Esophagus muscularis mucosa (tissue), 4 donors: Measurements from ENCODE around the gene ADCY5. TPM values are rescaled to one million over a fixed set of nuclear protein-coding genes. Genes with fewer than 3 reads are reported as not detected.

Experiments used
- DNase-seq: peaks from one replicate; pipeline ENCODE4 v3.0.0-alpha.2; 2017; ENCODE audit errors: extremely low spot score
- H3K27ac ChIP-seq, 4 donors: fragments of 200-600 bp; sonication (generic); replicated peaks in 1 of 4; 1 replicate in 3 of 4; 2 replicates in 1 of 4; pipeline ENCODE4 v1.5.1; 2016 to 2019; ENCODE audit warnings: mild to moderate bottlenecking in 1 of 4
- H3K27me3 ChIP-seq, 4 donors: fragments of 200-600 bp; sonication (generic); one replicate each; pipeline versions ENCODE4 v1.5.1 to v1.6.0; 2016 to 2019
- H3K36me3 ChIP-seq, 4 donors: fragments of 200-600 bp; sonication (generic); one replicate each; pipeline ENCODE4 v1.5.1; 2016 to 2019
- H3K4me1 ChIP-seq, 4 donors: fragments of 200-600 bp; sonication (generic); one replicate each; pipeline ENCODE4 v1.5.1; 2016 to 2019
- H3K4me3 ChIP-seq, 4 donors: fragments of 200-600 bp; sonication (generic); 1 replicate in 2 of 4; 2 replicates in 2 of 4; pipeline ENCODE4 v1.5.1; 2016 to 2019; ENCODE audit warnings: mild to moderate bottlenecking in 4 of 4, moderate library complexity in 1 of 4
- H3K9me3 ChIP-seq, 4 donors: fragments of 200-600 bp; sonication (generic); 1 replicate in 3 of 4; 2 replicates in 1 of 4; pipeline ENCODE4 v1.5.1; 2016 to 2019
- EP300 ChIP-seq: sonication (generic); formaldehyde crosslinking; IDR thresholded peaks from one replicate; pipeline ENCODE4 v1.6.1; 2017; ENCODE audit warnings: antibody characterized with exemption
- POLR2A ChIP-seq: fragments of 450-650 bp; IDR thresholded peaks from one replicate; pipeline ENCODE4 v1.6.1; 2017; ENCODE audit warnings: antibody characterized with exemption, moderate library complexity, mild to moderate bottlenecking, low read depth
- POLR2AphosphoS5 ChIP-seq, 2 donors: sonication (generic); formaldehyde crosslinking; IDR thresholded peaks; one replicate each; pipeline ENCODE4 v1.6.1; 2017; ENCODE audit warnings: antibody characterized with exemption in 2 of 2
- WGBS: methylation state at CpG from one replicate; pipeline ENCODE4 v1.1.5; 2018; 5-methylcytosine and 5-hydroxymethylcytosine counted together
- intact Hi-C: fragments of 100-400 bp; cut with DNase I; formaldehyde crosslinking; loops from one replicate; pipeline ENCODE4 v1.15.1; 2023
- total RNA-seq, 4 donors: library from RNA; depleted of rRNA; stranded (reverse); fragments of >200 nt; gene quantifications; one replicate each; pipeline versions ENCODE4 v1.1.0 to v1.2.1, GENCODE V29; 2016
- TF ChIP-seq, protein P1 (sequence below), 3 experiments: fragments of 200-600 bp in 2 of 3; fragments of 450-650 bp in 1 of 3; sonication (generic) in 2 of 3; IDR thresholded peaks; one replicate each; pipeline ENCODE4 v1.5.1; 2017 to 2019; ENCODE audit warnings: antibody characterized with exemption in 3 of 3, mild to moderate bottlenecking in 2 of 3, moderate library complexity in 1 of 3

ADCY5 gene
- total RNA-seq, 4 donors from 2014 or later, result 133 to 228 (median 189) TPM

DNA sequence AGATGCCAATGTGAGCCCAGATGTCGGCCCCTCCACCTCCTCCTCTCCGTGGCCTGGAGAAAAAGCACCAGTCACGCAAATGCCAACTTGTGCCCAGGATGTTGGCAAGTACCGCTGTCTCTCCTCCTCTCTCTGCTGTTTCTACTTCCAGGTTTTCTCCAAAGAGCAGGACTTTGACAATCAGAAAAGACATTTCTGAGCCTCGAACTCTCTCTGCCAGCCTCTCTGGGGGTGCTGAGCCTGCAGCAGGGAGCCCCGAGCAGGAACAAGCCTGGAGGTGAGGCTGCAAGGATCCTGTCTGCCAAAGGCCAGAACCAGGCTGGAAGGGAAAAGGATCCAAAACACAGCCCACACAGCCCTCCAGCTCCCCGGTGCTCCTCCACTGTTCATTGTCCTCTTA lies 157.5 kb downstream of the ADCY5 start:
- Histone ChIP-seq H3K27me3 (no peaks in the 10 kb centered on the region), H3K27ac (no peak overlapping the region), H3K36me3 (peaks cover 46 to 100% (median 76%) of the 10 kb centered on the region in 4 donors), H3K9me3 (no peaks in the 10 kb centered on the region), H3K4me1 (peaks cover 0 to 21% (median 14%) of the 10 kb centered on the region in 4 donors), H3K4me3 (no peak overlapping the region)
- WGBS, result 78% methylated on average over 3 of the region's 7 CpGs
- intact Hi-C loops, result no loop called here
- DNase-seq, result no peak
- TF ChIP-seq EP300 (no peak), POLR2AphosphoS5 (IDR thresholded peaks at IDR 0.05) (no peak), POLR2A (no peak)
- TF ChIP-seq, protein P1, sequence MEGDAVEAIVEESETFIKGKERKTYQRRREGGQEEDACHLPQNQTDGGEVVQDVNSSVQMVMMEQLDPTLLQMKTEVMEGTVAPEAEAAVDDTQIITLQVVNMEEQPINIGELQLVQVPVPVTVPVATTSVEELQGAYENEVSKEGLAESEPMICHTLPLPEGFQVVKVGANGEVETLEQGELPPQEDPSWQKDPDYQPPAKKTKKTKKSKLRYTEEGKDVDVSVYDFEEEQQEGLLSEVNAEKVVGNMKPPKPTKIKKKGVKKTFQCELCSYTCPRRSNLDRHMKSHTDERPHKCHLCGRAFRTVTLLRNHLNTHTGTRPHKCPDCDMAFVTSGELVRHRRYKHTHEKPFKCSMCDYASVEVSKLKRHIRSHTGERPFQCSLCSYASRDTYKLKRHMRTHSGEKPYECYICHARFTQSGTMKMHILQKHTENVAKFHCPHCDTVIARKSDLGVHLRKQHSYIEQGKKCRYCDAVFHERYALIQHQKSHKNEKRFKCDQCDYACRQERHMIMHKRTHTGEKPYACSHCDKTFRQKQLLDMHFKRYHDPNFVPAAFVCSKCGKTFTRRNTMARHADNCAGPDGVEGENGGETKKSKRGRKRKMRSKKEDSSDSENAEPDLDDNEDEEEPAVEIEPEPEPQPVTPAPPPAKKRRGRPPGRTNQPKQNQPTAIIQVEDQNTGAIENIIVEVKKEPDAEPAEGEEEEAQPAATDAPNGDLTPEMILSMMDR (IDR thresholded peaks at IDR 0.05), result no peak

DNA sequence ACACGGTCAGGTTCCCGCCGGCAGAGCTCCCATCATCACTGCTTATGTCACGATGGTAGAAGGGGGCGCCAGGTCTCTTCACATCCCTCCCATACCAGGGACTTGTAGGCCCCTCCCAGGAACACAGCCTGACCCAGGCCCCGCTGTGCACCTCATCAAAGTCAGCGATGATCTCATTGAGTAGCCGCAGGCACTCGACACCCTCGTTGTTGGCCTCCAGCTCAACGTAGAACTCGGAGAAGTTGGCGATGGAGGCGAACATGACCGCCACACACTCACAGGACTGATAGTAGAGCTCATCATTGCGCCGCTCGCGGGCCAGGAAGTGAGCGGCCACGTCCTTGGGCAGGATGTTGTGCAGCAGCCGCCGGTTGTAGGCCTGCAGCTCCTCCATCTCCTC lies 157.9 kb downstream of the ADCY5 start:
- H3K4me1 ChIP-seq, result peaks cover 0 to 21% (median 14%) of the 10 kb centered on the region in 4 donors

DNA sequence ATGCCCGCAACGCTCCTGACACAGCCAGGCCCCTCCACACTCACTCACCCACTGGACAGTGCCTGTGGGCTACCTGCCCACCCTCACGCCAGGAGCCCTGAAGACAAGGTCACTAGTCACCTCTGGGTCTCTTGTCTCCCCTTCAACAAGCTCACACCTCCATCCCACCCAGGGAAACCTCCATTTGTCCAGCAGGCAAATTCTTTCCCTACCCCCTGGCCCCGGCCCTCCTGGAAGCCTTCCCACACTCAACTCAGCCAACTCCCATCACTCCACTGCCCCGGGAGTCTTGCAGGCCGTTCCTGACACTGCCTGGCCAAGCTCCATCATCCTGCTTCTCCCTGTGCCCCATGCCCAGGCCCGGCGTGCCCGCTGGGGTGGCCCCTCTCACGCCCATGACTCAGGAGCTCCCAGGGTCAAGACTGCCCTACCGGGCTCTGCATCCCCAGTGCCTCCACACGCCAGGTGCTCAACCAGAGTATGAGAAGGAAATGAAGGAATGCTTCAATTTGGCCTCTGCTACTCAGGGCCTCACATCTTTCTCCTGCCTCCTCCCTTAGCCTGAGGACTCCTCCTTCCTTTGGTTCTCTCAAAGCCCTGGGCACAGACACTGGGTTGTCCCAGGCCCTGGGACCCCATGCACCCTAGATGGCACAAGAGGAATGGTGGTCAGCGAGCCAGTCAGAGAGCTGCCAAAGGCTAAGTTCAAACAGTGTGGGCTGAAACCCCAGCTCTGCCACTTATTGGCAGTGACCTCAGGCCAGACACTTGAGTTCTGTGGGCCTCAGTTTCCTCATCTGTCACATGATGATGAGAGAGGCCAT lies 158.6 kb downstream of the ADCY5 start:
- no peak overlapping the region for H3K4me3 ChIP-seq
- H3K9me3 ChIP-seq, result no peaks in the 10 kb centered on the region
- no peak for DNase-seq
- no peaks in the 10 kb centered on the region for H3K27me3 ChIP-seq
- peaks cover 0 to 21% (median 14%) of the 10 kb centered on the region in 4 donors for H3K4me1 ChIP-seq
- H3K36me3 ChIP-seq, result peaks cover 51 to 100% (median 77%) of the 10 kb centered on the region in 4 donors
- intact Hi-C loops, result no loop called here
- peak overlapping the region in 3 of 4 donors; percentile 34 to 47 (median 34) for H3K27ac ChIP-seq
- TF ChIP-seq, protein P1 (IDR thresholded peaks at IDR 0.05), result no peak
- no peak for TF ChIP-seq POLR2A
- WGBS, result 77% methylated on average over 11 of the region's 13 CpGs

More for the DNA sequence above, 157.9 kb downstream of the ADCY5 start:
- H3K9me3 ChIP-seq, result no peaks in the 10 kb centered on the region
- H3K27ac ChIP-seq, result peak overlapping the region in 1 of 4 donors; percentile 34
- TF ChIP-seq POLR2AphosphoS5 (IDR thresholded peaks at IDR 0.05), result no peak
- TF ChIP-seq, protein P1 (IDR thresholded peaks at IDR 0.05), result no peak
- no peak for TF ChIP-seq EP300
- no peak for TF ChIP-seq POLR2A
- 77% methylated on average over 7 of the region's 23 CpGs for WGBS
- no peak for DNase-seq
- no peaks in the 10 kb centered on the region for H3K27me3 ChIP-seq
- peaks cover 51 to 100% (median 76%) of the 10 kb centered on the region in 4 donors for H3K36me3 ChIP-seq
- intact Hi-C loops, result no loop called here
- H3K4me3 ChIP-seq, result no peak overlapping the region

DNA sequence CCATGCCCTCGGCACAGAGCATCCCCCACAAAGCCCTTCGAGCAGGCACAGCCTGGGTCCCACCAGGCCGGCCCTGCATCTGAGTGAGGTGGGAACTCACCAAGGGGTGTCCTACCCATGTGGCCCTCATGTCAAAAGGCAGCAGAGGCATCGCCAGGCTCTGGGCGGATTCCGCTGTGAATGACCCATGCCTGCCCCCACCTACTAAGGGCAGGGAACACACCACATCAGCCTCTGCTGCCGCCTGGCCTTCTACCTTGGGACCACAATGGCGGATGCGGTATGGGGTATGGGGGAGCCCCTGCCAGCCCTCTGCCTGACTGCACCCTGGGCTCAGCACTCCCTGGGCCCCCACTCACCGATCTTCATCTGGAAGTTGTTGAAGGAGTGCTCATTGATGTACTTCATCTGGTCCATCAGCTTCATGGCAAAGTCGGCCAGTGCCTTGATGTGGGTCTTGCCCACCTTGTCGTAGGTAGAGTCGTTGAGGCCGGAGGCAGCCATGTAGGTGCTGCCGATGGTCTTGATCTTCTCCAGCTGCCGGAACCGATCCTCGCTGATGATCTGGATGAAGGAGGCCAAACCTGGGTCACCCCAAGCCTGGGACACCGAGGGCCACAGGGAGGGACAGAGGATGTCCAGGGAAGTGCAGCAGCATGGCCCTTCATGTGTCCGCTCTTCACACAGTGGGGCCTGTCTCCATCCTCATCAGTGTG lies 159.3 kb downstream of the ADCY5 start:
- Histone ChIP-seq H3K36me3 (peaks cover 53 to 100% (median 76%) of the 10 kb centered on the region in 4 donors), H3K27me3 (no peaks in the 10 kb centered on the region), H3K9me3 (no peaks in the 10 kb centered on the region), H3K4me1 (peaks cover 0 to 21% (median 14%) of the 10 kb centered on the region in 4 donors), H3K4me3 (no peak overlapping the region), H3K27ac (peak overlapping the region in 2 of 4 donors; percentile 34 to 47)
- intact Hi-C loops, result no loop called here
- TF ChIP-seq EP300 (no peak), POLR2A (no peak), POLR2AphosphoS5 (IDR thresholded peaks at IDR 0.05) (peak in 1 of 2 donors; percentile 34)
- TF ChIP-seq, protein P1 (IDR thresholded peaks at IDR 0.05), result no peak
- 92% methylated on average over 11 of the region's 20 CpGs for whole genome bisulfite sequencing
- DNase-seq, result peak; percentile 68
